GM18951 (cell line): ENCODE data around the gene KCNQ1OT1.

ENCODE experiments used
- POLR2A ChIP-seq: IDR thresholded peaks from 4 replicates; pipeline ENCODE4 v1.6.1; 2011; ENCODE audit warnings: mild to moderate bottlenecking; ENCODE audit not compliant: insufficient read length, insufficient read depth; ENCODE audit errors: extremely low read depth
- in situ Hi-C: fragments of 300-500 bp; cut with MboI; formaldehyde crosslinking; loops from one replicate; pipeline ENCODE4 v1.12.0; 2022; ENCODE audit warnings: low sequenced_read_pairs, mixed read lengths, inconsistent platforms; ENCODE audit not compliant: unreplicated experiment

Gene KCNQ1OT1

GRCh38 chr11:2673250-2673610, 26.6 kb downstream of the KCNQ1OT1 start:
- in situ Hi-C loops: no loop called here
- no peak for TF ChIP-seq POLR2A

DNA sequence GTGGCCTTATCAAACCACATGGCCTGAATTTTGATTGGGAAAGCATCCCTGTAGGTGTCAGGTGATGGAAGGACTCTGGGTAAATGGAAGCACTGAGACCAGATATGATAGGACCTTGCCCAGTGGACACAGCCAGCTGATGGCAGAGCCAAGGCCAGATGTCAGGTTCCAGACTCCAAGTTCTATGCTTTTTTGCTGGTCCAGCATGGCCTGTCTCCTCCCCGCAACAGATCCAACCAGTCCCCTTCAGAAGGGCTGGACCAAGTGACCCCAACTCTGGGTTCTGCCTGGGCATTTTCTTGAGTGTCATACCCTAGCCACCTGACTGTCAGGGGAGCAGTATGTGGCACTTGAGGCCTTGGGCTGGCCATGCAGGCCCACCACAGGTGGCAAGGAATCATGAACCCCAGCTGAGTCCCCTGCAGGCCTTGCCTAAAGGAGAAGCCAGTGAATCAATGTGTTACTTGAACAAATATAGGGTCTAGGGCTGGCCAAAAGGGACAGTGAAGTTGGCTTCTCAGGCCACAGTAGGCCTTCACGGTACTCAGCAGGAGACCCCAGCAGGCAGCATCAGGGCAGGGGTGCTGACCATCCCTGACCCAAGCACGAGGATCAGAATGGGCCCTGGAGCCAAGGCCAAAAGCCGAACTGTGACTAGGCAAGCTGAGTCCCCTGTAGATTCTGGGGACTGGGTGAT, 27.1 kb downstream of the KCNQ1OT1 start:
- no peak for TF ChIP-seq POLR2A
- in situ Hi-C loops: no loop called here

GRCh38 chr11:2671748-2672147, 28.0 kb downstream of the KCNQ1OT1 start:
- TF ChIP-seq POLR2A: no peak
- in situ Hi-C loops: no loop called here

- in situ Hi-C loops: no loop called here
Observed at GRCh38 chr11:2670541-2671100, 29.2 kb downstream of the KCNQ1OT1 start.

GRCh38 chr11:2669634-2670469, 29.9 kb downstream of the KCNQ1OT1 start:
- no peak for TF ChIP-seq POLR2A
- in situ Hi-C loops: no loop called here

More at GRCh38 chr11:2670541-2671100, 29.2 kb downstream of the KCNQ1OT1 start:
- TF ChIP-seq POLR2A: no peak

DNA sequence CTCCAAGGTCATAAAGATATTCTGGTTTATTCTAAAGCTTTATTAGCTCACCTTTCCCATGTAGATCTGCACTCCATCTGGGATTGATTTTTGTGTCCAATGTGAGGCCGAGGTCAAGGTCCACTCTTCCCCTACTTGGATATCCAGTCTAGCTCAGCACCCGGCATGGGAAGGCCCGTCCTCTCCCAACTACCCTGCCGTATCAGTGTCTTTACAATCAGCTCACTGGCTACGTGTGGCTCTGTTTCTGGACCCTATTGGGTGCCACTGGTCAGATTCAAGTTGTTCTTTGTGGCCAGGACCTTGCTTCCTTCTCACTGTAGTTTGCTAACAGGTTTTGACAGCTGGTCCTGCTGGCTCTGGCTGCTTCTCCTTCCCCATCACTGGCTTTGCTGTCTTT, 30.9 kb downstream of the KCNQ1OT1 start:
- no peak for TF ChIP-seq POLR2A
- in situ Hi-C loops: no loop called here

GRCh38 chr11:2667940-2668339, 31.9 kb downstream of the KCNQ1OT1 start:
- no peak for TF ChIP-seq POLR2A
- in situ Hi-C loops: no loop called here

- in situ Hi-C loops: no loop called here
- no peak for TF ChIP-seq POLR2A
Observed at GRCh38 chr11:2666828-2667570, 32.8 kb downstream of the KCNQ1OT1 start.

- TF ChIP-seq POLR2A: no peak
Observed at GRCh38 chr11:2666401-2666741, 33.4 kb downstream of the KCNQ1OT1 start.

GRCh38 chr11:2665526-2666400, 34.0 kb downstream of the KCNQ1OT1 start:
- TF ChIP-seq POLR2A: no peak
- in situ Hi-C loops: no loop called here

More at GRCh38 chr11:2666401-2666741, 33.4 kb downstream of the KCNQ1OT1 start:
- in situ Hi-C loops: no loop called here

DNA sequence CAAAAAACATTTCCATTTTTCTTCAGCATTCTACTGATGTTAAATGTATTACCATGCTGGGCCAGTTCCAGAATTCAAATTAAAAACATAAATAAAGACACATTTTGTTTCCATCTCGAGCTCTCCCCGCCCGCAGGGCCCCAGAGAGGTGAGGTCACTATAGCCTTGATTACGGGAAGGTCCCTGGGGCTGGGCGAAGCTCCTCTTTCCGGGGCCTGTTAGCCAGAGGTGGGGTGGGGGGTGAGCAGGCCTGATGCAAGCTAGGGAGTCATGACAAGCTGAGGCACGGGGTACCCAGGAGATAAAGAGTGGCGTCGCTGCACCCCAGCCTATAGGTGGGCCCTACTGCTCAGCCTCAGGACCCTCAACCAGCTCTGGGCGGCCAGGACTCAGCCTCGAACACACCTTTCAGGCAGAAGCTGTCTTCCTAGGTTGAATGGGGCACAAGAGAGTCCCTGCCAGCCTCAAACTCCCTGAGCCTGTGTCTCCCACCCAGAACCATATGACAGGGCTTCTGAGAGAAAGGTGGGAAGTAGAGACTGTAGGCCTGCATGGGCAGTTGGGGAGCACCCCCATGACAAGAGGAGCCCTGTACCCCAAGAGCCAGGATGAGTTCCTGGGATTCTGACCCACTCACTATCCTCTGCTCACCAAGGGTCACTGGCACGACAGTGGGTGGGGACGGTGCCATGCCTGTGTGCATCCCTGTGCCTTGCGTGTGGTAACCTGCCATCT, 34.8 kb downstream of the KCNQ1OT1 start:
- in situ Hi-C loops: no loop called here
- TF ChIP-seq POLR2A: no peak

GRCh38 chr11:2664376-2664775, 35.4 kb downstream of the KCNQ1OT1 start:
- in situ Hi-C loops: no loop called here
- TF ChIP-seq POLR2A: no peak

DNA sequence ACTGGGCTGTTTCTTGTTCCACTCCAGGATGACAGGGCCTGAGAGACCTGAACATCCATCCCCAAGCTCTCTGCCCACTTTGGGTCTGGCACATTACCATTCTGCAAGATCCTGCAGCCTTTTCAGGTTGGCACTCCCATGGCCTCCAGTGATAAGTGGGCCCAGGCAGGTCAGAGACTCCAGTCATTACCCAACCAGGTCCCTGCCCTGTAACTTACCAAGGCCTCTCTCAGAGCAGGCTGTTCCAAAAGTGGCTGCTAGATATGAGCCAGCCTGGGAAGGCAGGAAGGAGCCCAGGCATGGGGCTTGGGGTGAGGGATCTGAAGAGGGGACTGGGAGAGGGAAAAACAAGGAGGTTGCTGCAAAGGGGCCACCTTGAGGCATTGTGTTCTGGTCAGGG, 35.9 kb downstream of the KCNQ1OT1 start:
- TF ChIP-seq POLR2A: no peak
- in situ Hi-C loops: no loop called here
